ENCODE measurements around the gene XAGE1A. TPM values are rescaled to one million over a fixed set of nuclear protein-coding genes. Genes with fewer than 3 reads are reported as not detected.

XAGE1A gene
- total and polyA plus RNA-seq, 2 donors (not counting 1 experiment from before 2014, with no cell fraction given): not detected

Small RNA genes lying within 50 kb of the gene (small RNA-seq; reads per million reads assigned to genes)
- gene BX510359.8 (ENCODE audit: insufficient read length, low read depth, low replicate concordance): not detected
- gene RBM22P7 (ENCODE audit: insufficient read length, low read depth, low replicate concordance): not detected

Other genes with a start within 250 kb of the XAGE1A start
- gene XAGE2, start 126.8 kb upstream of the XAGE1A start, total RNA-seq: not detected in 2 replicates
- not detected in 2 replicates for gene XAGE2, start 126.8 kb upstream of the XAGE1A start, polyA plus RNA-seq
- not detected in 2 replicates for gene XAGE1B, start 21.3 kb downstream of the XAGE1A start, total RNA-seq
- not detected in 2 replicates for gene XAGE1B, start 21.3 kb downstream of the XAGE1A start, polyA plus RNA-seq
- not detected in 2 replicates for gene SSX7, start 159.1 kb downstream of the XAGE1A start, total RNA-seq
- gene SSX7, start 159.1 kb downstream of the XAGE1A start, polyA plus RNA-seq: not detected in 2 replicates
- gene SSX2, start 211.4 kb downstream of the XAGE1A start, total RNA-seq: not detected in 2 replicates
- not detected in 2 replicates for gene SSX2, start 211.4 kb downstream of the XAGE1A start, polyA plus RNA-seq